Measurements from ENCODE around the gene NFATC1.

DNA sequence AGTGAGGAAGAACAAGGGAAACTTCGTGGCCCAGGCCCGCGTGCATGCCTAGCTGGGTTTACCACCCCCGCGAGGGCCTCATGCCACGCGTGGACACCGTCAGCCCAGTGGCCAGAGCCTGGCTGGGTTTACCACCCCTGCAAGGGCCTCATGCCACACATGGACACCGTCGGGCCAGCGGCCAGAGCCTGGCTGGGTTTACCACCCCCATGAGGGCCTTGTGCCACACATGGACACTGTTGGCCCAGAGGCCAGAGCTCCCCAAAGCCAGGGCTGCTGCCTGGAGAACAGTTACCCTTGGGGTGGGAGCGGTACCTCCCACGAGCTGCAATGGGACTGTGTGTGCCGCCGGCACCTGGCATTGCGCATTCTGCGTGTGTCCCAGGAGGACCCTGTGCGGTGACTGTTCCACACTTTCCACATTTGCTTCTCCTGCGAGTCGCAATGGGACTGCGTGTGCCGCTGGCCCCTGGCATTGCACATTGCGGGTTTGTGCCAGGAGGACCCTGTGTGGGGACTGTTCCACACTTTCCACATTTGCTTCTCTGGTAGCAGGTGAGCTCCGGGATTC lies 178.3 kb downstream of the NFATC1 start:
- TF ChIP-seq, protein P1, sequence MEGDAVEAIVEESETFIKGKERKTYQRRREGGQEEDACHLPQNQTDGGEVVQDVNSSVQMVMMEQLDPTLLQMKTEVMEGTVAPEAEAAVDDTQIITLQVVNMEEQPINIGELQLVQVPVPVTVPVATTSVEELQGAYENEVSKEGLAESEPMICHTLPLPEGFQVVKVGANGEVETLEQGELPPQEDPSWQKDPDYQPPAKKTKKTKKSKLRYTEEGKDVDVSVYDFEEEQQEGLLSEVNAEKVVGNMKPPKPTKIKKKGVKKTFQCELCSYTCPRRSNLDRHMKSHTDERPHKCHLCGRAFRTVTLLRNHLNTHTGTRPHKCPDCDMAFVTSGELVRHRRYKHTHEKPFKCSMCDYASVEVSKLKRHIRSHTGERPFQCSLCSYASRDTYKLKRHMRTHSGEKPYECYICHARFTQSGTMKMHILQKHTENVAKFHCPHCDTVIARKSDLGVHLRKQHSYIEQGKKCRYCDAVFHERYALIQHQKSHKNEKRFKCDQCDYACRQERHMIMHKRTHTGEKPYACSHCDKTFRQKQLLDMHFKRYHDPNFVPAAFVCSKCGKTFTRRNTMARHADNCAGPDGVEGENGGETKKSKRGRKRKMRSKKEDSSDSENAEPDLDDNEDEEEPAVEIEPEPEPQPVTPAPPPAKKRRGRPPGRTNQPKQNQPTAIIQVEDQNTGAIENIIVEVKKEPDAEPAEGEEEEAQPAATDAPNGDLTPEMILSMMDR (IDR thresholded peaks at IDR 0.05; ENCODE audit: borderline replicate concordance, extremely low read depth, low read length, poor library complexity, severe bottlenecking), result no peak
- TF ChIP-seq EZH2 (IDR thresholded peaks at IDR 0.05; ENCODE audit: borderline replicate concordance, low read depth, low read length, severe bottlenecking), result no peak

Data from DND-41 (cell line).